Lower leg skin (tissue), 4 donors: ENCODE measurements around the gene IL25. TPM values are rescaled to one million over a fixed set of nuclear protein-coding genes. Genes with fewer than 3 reads are reported as not detected.
A peak's percentile ranks its signal among the peaks of the same experiment; 100 is the strongest.

Experiments used
- DNase-seq, 2 donors: peaks; one replicate each; pipeline ENCODE4 v3.0.0-alpha.2; 2019; ENCODE audit warnings: low spot score in 2 of 2
- H3K4me3 ChIP-seq: fragments of 200-600 bp; sonication (generic); 2 replicates; pipeline ENCODE4 v1.5.1; 2017; ENCODE audit warnings: mild to moderate bottlenecking, low read depth; ENCODE audit not compliant: poor library complexity, severe bottlenecking
- CTCF ChIP-seq, 3 donors: fragments of 450-650 bp; IDR thresholded peaks; one replicate each; pipeline ENCODE4 v1.5.1; 2016; ENCODE audit warnings: antibody characterized with exemption in 3 of 3, mild to moderate bottlenecking in 3 of 3, moderate library complexity in 2 of 3
- POLR2A ChIP-seq, 2 donors: fragments of 450-650 bp; IDR thresholded peaks; one replicate each; pipeline ENCODE4 v1.6.1; 2016 to 2017; ENCODE audit warnings: antibody characterized with exemption in 2 of 2, mild to moderate bottlenecking in 1 of 2, moderate library complexity in 1 of 2
- WGBS, 2 donors: methylation state at CpG; one replicate each; pipeline ENCODE4 v1.1.5; 2018; 5-methylcytosine and 5-hydroxymethylcytosine counted together
- intact Hi-C: fragments of 100-400 bp; cut with DNase I; formaldehyde crosslinking; loops from one replicate; pipeline ENCODE4 v1.15.0; 2023; ENCODE audit warnings: low total_unique reads
- total RNA-seq, 4 donors: library from RNA; depleted of rRNA; stranded (reverse); fragments of >200 nt; gene quantifications; one replicate each; pipeline ENCODE4 v1.1.0, GENCODE V29; 2016

IL25 gene
- total RNA-seq, 4 donors from 2014 or later = not detected

DNA sequence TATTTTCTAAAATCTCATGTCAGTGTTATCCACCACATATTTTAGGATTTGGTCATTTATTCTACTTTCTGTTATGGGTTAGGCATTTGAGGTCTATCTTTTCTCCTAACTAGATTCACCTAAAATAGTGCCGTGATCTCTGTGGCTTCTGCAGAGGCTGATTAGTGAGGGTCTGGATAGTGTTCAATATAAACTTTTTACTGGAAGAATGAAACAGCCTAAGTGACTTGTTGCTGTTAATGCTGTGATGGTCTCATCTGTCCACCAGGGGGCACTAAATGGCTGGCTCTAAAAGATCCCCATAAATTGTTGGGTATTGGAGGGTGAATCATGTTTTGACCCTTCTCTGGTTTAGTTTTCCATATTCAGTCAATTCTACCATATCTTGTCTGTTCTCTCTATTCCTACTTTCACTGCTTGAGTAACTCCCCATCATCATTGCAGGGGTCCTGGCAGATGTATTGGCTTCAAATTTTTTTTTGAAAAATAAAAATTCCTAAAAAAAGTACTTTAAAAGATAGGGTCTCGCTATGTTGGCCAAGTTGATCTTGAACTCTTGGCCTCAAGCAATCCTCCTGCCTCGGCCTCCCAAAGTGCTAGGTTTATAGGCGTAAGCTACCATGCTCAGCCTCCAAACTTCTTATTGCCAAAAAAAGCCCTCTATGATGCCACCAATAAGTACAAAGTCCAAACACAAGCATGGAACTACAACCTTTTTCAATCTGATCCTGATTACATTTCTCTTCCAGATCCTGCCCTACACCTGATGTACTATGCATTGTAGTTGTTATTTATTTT, 44.5 kb upstream of the IL25 start:
- 38 to 43% methylated on average over 4 of the region's 4 CpGs for WGBS, 2 donors

GRCh38 chr14:23335623-23336022, 37.0 kb upstream of the IL25 start:
- intact Hi-C loops = no loop called here
- TF ChIP-seq CTCF (IDR thresholded peaks at IDR 0.05) (no peak), POLR2A (IDR thresholded peaks at IDR 0.05) (no peak)
- DNase-seq = no peak
- WGBS, 2 donors = 86 to 89% methylated on average over 5 of the region's 5 CpGs
- no peak overlapping the region for H3K4me3 ChIP-seq

More for the DNA sequence above, 44.5 kb upstream of the IL25 start:
- no peak overlapping the region for H3K4me3 ChIP-seq
- TF ChIP-seq CTCF (IDR thresholded peaks at IDR 0.05) (peak in 1 of 3 donors; percentile 70), POLR2A (IDR thresholded peaks at IDR 0.05) (no peak)
- intact Hi-C loops = loop anchor here (5.0 to 10.0 kb wide), 2 partner anchors 54 to 147 kb away; no protein-coding TSS in a partner anchor
- DNase-seq = peak; percentile 65 to 91

DNA sequence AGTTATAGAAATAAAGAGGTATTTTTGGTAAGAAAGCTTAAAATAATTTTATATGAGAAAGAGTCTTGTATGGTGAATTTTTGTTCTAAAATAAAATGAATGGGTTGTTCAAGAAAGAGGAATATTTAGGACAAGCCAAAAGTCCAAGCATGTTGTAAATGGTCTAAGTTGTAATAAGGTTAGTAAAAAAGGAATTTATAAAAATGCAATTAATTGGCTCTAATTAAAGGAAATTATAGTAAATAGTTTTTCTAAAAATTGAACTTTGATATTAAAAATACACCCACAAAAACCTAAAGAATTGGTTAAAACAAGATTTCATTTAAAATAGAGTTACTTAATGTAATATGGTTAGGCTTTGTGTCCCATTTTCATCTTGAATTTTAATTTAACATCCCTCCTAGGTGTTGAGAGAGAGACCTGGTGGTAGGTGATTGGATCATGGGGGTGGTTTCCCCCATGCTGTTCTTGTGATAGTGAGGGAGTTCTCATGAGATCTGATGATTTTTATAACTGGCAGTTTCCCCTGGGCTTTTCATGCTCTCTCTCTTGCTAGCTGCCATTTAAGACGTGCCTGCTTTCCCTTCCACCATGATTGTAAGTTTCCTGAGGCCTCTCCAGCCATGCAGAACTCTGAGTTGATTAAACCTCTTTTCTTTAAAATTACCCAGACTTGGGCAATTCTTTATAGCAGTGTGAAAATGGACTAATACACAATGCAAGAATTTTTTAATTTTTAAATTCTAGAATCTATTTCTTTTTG, 32.9 kb upstream of the IL25 start:
- no peak for TF ChIP-seq CTCF (IDR thresholded peaks at IDR 0.05)
- no peak for TF ChIP-seq POLR2A (IDR thresholded peaks at IDR 0.05)
- WGBS, 2 donors = 77 to 90% methylated on average over 1 of the region's 1 CpG
- intact Hi-C loops = loop anchor here (10.0 kb wide), 1 partner anchor 105 kb away; no protein-coding TSS in a partner anchor
- DNase-seq = no peak
- no peak overlapping the region for H3K4me3 ChIP-seq

- intact Hi-C loops = loop anchor here (10.0 kb wide), 1 partner anchor 100 kb away; no protein-coding TSS in a partner anchor
- DNase-seq = peak in 1 of 2 donors; percentile 58
- WGBS, 2 donors = 58 to 60% methylated on average over 3 of the region's 3 CpGs
- H3K4me3 ChIP-seq = no peak overlapping the region
- TF ChIP-seq POLR2A (IDR thresholded peaks at IDR 0.05) = no peak
- TF ChIP-seq CTCF (IDR thresholded peaks at IDR 0.05) = no peak
Measured at GRCh38 chr14:23344481-23344880, 28.1 kb upstream of the IL25 start.

DNA sequence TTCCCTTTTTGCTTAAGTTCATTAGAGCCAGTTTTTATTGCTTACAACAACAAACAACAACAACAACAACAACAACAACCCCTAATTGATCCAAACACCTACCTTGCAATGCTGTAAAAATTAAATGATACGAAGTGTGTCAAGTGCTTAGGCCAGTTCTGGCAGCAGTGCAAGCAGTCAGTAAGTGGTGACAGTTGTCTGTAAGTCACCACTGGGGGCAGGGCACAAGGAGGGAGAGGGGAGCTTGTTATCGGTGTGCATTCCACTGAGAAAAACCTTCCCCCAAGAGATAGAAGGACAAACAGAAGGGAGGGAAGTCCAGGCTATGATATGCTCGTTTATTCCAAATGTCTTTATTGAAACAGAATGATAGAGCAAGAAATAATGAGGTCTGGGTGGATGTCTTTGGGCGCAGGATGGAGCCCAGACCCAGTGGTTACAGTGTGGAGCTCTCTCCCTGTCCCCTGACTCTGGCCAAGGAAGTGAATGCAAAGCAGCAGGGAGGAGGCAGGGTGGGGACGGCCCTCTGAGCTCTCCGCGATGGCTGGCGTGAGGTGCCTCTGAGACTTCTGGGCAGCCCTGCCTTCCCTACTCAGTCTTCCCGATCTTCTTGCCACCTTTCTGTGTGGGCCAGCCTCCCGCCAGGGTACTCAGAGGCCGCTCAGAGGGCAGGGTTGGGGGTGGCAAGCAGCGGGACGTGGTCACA, 26.5 kb upstream of the IL25 start:
- TF ChIP-seq POLR2A (IDR thresholded peaks at IDR 0.05) (no peak), CTCF (IDR thresholded peaks at IDR 0.05) (no peak)
- no peak for DNase-seq
- intact Hi-C loops = loop anchor here (10.0 kb wide), 1 partner anchor 99 kb away; no protein-coding TSS in a partner anchor
- H3K4me3 ChIP-seq = no peak overlapping the region
- WGBS, 2 donors = 75 to 78% methylated on average over 8 to 13 of the region's 13 CpGs
